Thyroid gland (tissue), 4 donors: ENCODE results near the gene PGBD5. TPM values are rescaled to one million over a fixed set of nuclear protein-coding genes. Genes with fewer than 3 reads are reported as not detected.

Experiments
- DNase-seq, 2 donors: peaks; one replicate each; pipeline ENCODE4 v3.0.0-alpha.2; 2019
- H3K27ac ChIP-seq, 3 donors: fragments of 200-600 bp; sonication (generic); 1 replicate in 2 of 3; 2 replicates in 1 of 3; pipeline ENCODE4 v1.5.1; 2016 to 2019; ENCODE audit warnings: mild to moderate bottlenecking in 1 of 3, moderate library complexity in 1 of 3
- H3K27me3 ChIP-seq: fragments of 200-600 bp; sonication (generic); one replicate; pipeline ENCODE4 v1.5.1; 2019
- H3K36me3 ChIP-seq, 2 donors: fragments of 200-600 bp; sonication (generic); one replicate each; pipeline ENCODE4 v1.5.1; 2016 to 2019
- H3K4me1 ChIP-seq, 2 donors: fragments of 200-600 bp; sonication (generic); one replicate each; pipeline ENCODE4 v1.5.1; 2017 to 2019
- H3K4me3 ChIP-seq, 3 donors: fragments of 200-600 bp; sonication (generic); replicated peaks in 1 of 3; 1 replicate in 2 of 3; 2 replicates in 1 of 3; pipeline ENCODE4 v1.5.1; 2016; ENCODE audit warnings: mild to moderate bottlenecking in 1 of 3
- H3K9me3 ChIP-seq: fragments of 200-600 bp; sonication (generic); one replicate; pipeline ENCODE4 v1.5.1; 2017
- CTCF ChIP-seq, 6 experiments: fragments of 200-600 bp in 3 of 6; fragments of 450-650 bp in 3 of 6; sonication (generic) in 3 of 6; IDR thresholded peaks; one replicate each; pipeline ENCODE4 v1.5.1; 2016 to 2019; ENCODE audit warnings: antibody characterized with exemption in 6 of 6, mild to moderate bottlenecking in 2 of 6, inconsistent platforms in 1 of 6, moderate library complexity in 1 of 6
- POLR2A ChIP-seq, 2 donors: fragments of 450-650 bp; IDR thresholded peaks; one replicate each; pipeline ENCODE4 v1.6.1; 2017; ENCODE audit warnings: antibody characterized with exemption in 2 of 2, mild to moderate bottlenecking in 2 of 2, moderate library complexity in 1 of 2
- WGBS, 2 donors: methylation state at CpG; one replicate each; pipeline ENCODE4 v1.1.5; 2017; 5-methylcytosine and 5-hydroxymethylcytosine counted together
- intact Hi-C: fragments of 100-400 bp; cut with DNase I; formaldehyde crosslinking; loops from one replicate; pipeline ENCODE4 v1.15.1; 2023
- total RNA-seq, 4 donors: library from RNA; depleted of rRNA; stranded (reverse); fragments of >200 nt; gene quantifications; one replicate each; pipeline ENCODE4 v1.2.3, GENCODE V29; 2016

Gene PGBD5
- total RNA-seq, 4 donors from 2014 or later: 2.7 to 14.9 (median 6.4) TPM

GRCh38 chr1:230309646-230310177 lies 116.4 kb downstream of the PGBD5 start:
- no peaks in the 10 kb centered on the region for H3K36me3 ChIP-seq
- H3K9me3 ChIP-seq: no peaks in the 10 kb centered on the region
- TF ChIP-seq POLR2A (IDR thresholded peaks at IDR 0.05): no peak
- no peak for TF ChIP-seq CTCF (IDR thresholded peaks at IDR 0.05)
- intact Hi-C loops: loop anchor here (5.0 kb wide), 1 partner anchor 647 kb away; no protein-coding TSS in a partner anchor
- WGBS, 2 donors: 94 to 97% methylated on average over 15 of the region's 15 CpGs
- H3K27ac ChIP-seq: no peak overlapping the region
- DNase-seq: no peak
- peaks cover 3 to 7% of the 10 kb centered on the region in 2 donors for H3K4me1 ChIP-seq
- no peaks in the 10 kb centered on the region for H3K27me3 ChIP-seq
- no peak overlapping the region for H3K4me3 ChIP-seq

- TF ChIP-seq POLR2A (IDR thresholded peaks at IDR 0.05) (no peak), CTCF (IDR thresholded peaks at IDR 0.05) (no peak)
- H3K4me3 ChIP-seq: no peak overlapping the region
- H3K4me1 ChIP-seq: peaks cover 3% of the 10 kb centered on the region in 2 donors
- no peaks in the 10 kb centered on the region for H3K27me3 ChIP-seq
- H3K27ac ChIP-seq: no peak overlapping the region
- H3K36me3 ChIP-seq: no peaks in the 10 kb centered on the region
- intact Hi-C loops: no loop called here
- H3K9me3 ChIP-seq: no peaks in the 10 kb centered on the region
- no peak for DNase-seq
- 93 to 100% methylated on average over 2 to 10 of the region's 17 CpGs for WGBS, 2 donors
These were observed 117.3 kb downstream of the PGBD5 start for GRCh38 chr1:230308821-230309220.

GRCh38 chr1:230308039-230308438 lies 118.1 kb downstream of the PGBD5 start:
- Histone ChIP-seq H3K4me3 (no peak overlapping the region), H3K36me3 (no peaks in the 10 kb centered on the region), H3K27me3 (no peaks in the 10 kb centered on the region), H3K4me1 (peaks cover 3% of the 10 kb centered on the region in 2 donors), H3K27ac (no peak overlapping the region), H3K9me3 (no peaks in the 10 kb centered on the region)
- 67 to 73% methylated on average over 7 to 8 of the region's 8 CpGs for WGBS, 2 donors
- TF ChIP-seq POLR2A (IDR thresholded peaks at IDR 0.05) (no peak), CTCF (IDR thresholded peaks at IDR 0.05) (no peak)
- intact Hi-C loops: no loop called here
- DNase-seq: peak; percentile 89 to 91

- H3K4me1 ChIP-seq: peaks cover 3% of the 10 kb centered on the region in 2 donors
- no peak overlapping the region for H3K4me3 ChIP-seq
- 33 to 40% methylated on average over 4 of the region's 4 CpGs for WGBS, 2 donors
- intact Hi-C loops: no loop called here
- TF ChIP-seq POLR2A (IDR thresholded peaks at IDR 0.05) (no peak), CTCF (IDR thresholded peaks at IDR 0.05) (no peak)
- no peak for DNase-seq
- no peaks in the 10 kb centered on the region for H3K27me3 ChIP-seq
- no peaks in the 10 kb centered on the region for H3K9me3 ChIP-seq
- no peak overlapping the region for H3K27ac ChIP-seq
- no peaks in the 10 kb centered on the region for H3K36me3 ChIP-seq
These were observed 118.9 kb downstream of the PGBD5 start for GRCh38 chr1:230307213-230307612.

GRCh38 chr1:230306169-230306568 lies 120.0 kb downstream of the PGBD5 start:
- TF ChIP-seq POLR2A (IDR thresholded peaks at IDR 0.05) (no peak), CTCF (IDR thresholded peaks at IDR 0.05) (no peak)

More at GRCh38 chr1:230306169-230306568, 120.0 kb downstream of the PGBD5 start:
- WGBS, 2 donors: 79 to 81% methylated on average over 4 of the region's 4 CpGs
- no peak overlapping the region for H3K27ac ChIP-seq
- no peak overlapping the region for H3K4me3 ChIP-seq
- H3K36me3 ChIP-seq: no peaks in the 10 kb centered on the region
- intact Hi-C loops: no loop called here
- H3K27me3 ChIP-seq: no peaks in the 10 kb centered on the region
- no peak for DNase-seq
- H3K4me1 ChIP-seq: peaks cover 3% of the 10 kb centered on the region in 2 donors
- no peaks in the 10 kb centered on the region for H3K9me3 ChIP-seq
